PC-3 (cell line): ENCODE measurements around the gene UACA.

Experiments used
- EZH2phosphoT487 ChIP-seq: fragments of 300-600 bp; sonication (generic); IDR thresholded peaks from 2 replicates; pipeline ENCODE4 v1.6.1; 2018; ENCODE audit warnings: mild to moderate bottlenecking, antibody characterized with exemption, low read length, borderline replicate concordance
- TF ChIP-seq, protein P1 (sequence below): fragments of 300-600 bp; sonication (generic); conservative IDR thresholded peaks from 2 replicates; pipeline ENCODE4 v1.5.1; 2017; ENCODE audit warnings: antibody characterized with exemption, low read depth, mild to moderate bottlenecking, low read length

- TF ChIP-seq, protein P1, sequence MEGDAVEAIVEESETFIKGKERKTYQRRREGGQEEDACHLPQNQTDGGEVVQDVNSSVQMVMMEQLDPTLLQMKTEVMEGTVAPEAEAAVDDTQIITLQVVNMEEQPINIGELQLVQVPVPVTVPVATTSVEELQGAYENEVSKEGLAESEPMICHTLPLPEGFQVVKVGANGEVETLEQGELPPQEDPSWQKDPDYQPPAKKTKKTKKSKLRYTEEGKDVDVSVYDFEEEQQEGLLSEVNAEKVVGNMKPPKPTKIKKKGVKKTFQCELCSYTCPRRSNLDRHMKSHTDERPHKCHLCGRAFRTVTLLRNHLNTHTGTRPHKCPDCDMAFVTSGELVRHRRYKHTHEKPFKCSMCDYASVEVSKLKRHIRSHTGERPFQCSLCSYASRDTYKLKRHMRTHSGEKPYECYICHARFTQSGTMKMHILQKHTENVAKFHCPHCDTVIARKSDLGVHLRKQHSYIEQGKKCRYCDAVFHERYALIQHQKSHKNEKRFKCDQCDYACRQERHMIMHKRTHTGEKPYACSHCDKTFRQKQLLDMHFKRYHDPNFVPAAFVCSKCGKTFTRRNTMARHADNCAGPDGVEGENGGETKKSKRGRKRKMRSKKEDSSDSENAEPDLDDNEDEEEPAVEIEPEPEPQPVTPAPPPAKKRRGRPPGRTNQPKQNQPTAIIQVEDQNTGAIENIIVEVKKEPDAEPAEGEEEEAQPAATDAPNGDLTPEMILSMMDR = no peak
- TF ChIP-seq EZH2phosphoT487 = no peak
These were observed 98.9 kb downstream of the UACA start for GRCh38 chr15:70664494-70664893.
